Gastroesophageal sphincter (tissue), 4 donors: ENCODE data around the gene RHBDF2. TPM values are rescaled to one million over a fixed set of nuclear protein-coding genes. Genes with fewer than 3 reads are reported as not detected.

Experiments
- ATAC-seq: fragments of 150-250 bp; one replicate; pipeline ENCODE4 v1.9.1; 2016; ENCODE audit warnings: mild to moderate bottlenecking, moderate library complexity
- H3K27ac ChIP-seq, 4 donors: fragments of 200-600 bp; sonication (generic) in 3 of 4; 1 replicate in 3 of 4; 2 replicates in 1 of 4; pipeline ENCODE4 v1.5.1; 2016 to 2019
- H3K27me3 ChIP-seq: fragments of 200-600 bp; sonication (generic); one replicate; pipeline ENCODE4 v1.5.1; 2019
- H3K36me3 ChIP-seq, 2 donors: fragments of 200-600 bp; sonication (generic); one replicate each; pipeline ENCODE4 v1.5.1; 2019; ENCODE audit warnings: control low read depth in 1 of 2
- H3K4me1 ChIP-seq, 3 donors: fragments of 200-600 bp; sonication (generic); 1 replicate in 2 of 3; 2 replicates in 1 of 3; pipeline ENCODE4 v1.5.1; 2016 to 2019; ENCODE audit warnings: control low read depth in 2 of 3
- H3K4me3 ChIP-seq, 2 donors: fragments of 200-600 bp; sonication (generic); one replicate each; pipeline ENCODE4 v1.5.1; 2019; ENCODE audit warnings: mild to moderate bottlenecking in 1 of 2, moderate library complexity in 1 of 2
- H3K9me3 ChIP-seq, 3 donors: fragments of 200-600 bp; sonication (generic); one replicate each; pipeline ENCODE4 v1.5.1; 2017 to 2019; ENCODE audit warnings: control low read depth in 2 of 3
- EP300 ChIP-seq: sonication (generic); formaldehyde crosslinking; IDR thresholded peaks from one replicate; pipeline ENCODE4 v1.6.1; 2017; ENCODE audit warnings: antibody characterized with exemption, mild to moderate bottlenecking
- POLR2A ChIP-seq, 2 donors: fragments of 450-650 bp; IDR thresholded peaks; one replicate each; pipeline ENCODE4 v1.6.1; 2017; ENCODE audit warnings: antibody characterized with exemption in 2 of 2, mild to moderate bottlenecking in 2 of 2, moderate library complexity in 1 of 2
- POLR2AphosphoS5 ChIP-seq: sonication (generic); formaldehyde crosslinking; IDR thresholded peaks from one replicate; pipeline ENCODE4 v1.6.1; 2017; ENCODE audit warnings: antibody characterized with exemption
- WGBS, 2 donors: methylation state at CpG; one replicate each; pipeline ENCODE4 v1.1.5; 2018; ENCODE audit warnings: low coverage in 1 of 2; 5-methylcytosine and 5-hydroxymethylcytosine counted together
- total RNA-seq, 4 donors: library from RNA; depleted of rRNA; stranded (reverse); fragments of >200 nt; gene quantifications; one replicate each; pipeline ENCODE4 v1.1.0, GENCODE V29; 2016
- TF ChIP-seq, protein P1 (sequence below), 4 experiments: fragments of 200-600 bp in 2 of 4; fragments of 450-650 bp in 2 of 4; sonication (generic) in 1 of 4; IDR thresholded peaks; one replicate each; pipeline ENCODE4 v1.5.1; 2017 to 2019; ENCODE audit warnings: antibody characterized with exemption in 4 of 4, mild to moderate bottlenecking in 2 of 4, moderate library complexity in 2 of 4

RHBDF2 gene
- total RNA-seq, 4 donors from 2014 or later = 7.3 to 20.5 (median 8.5) TPM

DNA sequence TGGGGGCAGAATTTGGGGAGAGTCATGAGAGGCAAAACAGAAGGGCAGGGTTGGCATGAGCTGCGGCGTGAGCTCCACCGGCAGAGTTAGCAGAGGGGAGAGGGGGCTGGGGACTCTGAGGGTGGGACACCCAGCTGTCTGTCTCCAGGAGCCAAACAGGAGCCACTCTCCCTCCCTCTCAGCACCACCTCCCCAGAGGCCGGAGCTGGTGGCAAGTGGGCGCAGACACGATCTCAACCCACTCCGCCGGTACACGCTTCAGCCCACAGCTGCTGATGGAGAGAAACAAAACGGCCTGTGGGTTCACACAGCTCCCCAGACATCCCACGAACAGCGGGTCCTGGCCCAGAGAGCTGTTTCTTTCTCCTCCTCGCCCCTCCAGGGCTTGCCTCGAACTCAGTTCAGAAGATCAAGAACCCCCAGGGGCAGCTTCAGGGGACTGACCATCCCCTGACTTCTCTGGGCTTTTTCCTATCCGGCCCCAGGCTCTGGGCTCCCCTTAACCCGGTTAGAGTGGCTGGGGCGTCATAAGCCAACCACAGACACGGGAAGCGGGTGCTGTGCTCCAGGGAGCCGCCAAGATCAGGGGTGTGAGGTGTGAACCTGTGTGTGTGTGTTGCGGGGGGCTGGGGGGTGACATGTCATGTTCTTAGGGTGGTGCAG lies 7.6 kb downstream of the RHBDF2 start:
- H3K9me3 ChIP-seq = no peaks in the 10 kb centered on the region
- no peaks in the 10 kb centered on the region for H3K36me3 ChIP-seq
- TF ChIP-seq POLR2AphosphoS5 (no peak), EP300 (no peak), POLR2A (IDR thresholded peaks at IDR 0.05) (no peak)
- TF ChIP-seq, protein P1, sequence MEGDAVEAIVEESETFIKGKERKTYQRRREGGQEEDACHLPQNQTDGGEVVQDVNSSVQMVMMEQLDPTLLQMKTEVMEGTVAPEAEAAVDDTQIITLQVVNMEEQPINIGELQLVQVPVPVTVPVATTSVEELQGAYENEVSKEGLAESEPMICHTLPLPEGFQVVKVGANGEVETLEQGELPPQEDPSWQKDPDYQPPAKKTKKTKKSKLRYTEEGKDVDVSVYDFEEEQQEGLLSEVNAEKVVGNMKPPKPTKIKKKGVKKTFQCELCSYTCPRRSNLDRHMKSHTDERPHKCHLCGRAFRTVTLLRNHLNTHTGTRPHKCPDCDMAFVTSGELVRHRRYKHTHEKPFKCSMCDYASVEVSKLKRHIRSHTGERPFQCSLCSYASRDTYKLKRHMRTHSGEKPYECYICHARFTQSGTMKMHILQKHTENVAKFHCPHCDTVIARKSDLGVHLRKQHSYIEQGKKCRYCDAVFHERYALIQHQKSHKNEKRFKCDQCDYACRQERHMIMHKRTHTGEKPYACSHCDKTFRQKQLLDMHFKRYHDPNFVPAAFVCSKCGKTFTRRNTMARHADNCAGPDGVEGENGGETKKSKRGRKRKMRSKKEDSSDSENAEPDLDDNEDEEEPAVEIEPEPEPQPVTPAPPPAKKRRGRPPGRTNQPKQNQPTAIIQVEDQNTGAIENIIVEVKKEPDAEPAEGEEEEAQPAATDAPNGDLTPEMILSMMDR (IDR thresholded peaks at IDR 0.05) = no peak
- H3K27me3 ChIP-seq = no peaks in the 10 kb centered on the region
- H3K4me1 ChIP-seq = peaks cover 0 to 39% (median 16%) of the 10 kb centered on the region in 3 donors
- 50 to 52% methylated on average over 2 to 8 of the region's 21 CpGs for WGBS, 2 donors
- H3K4me3 ChIP-seq = peak overlapping the region in 1 of 2 donors; percentile 14
- ATAC-seq = no peak
- peak overlapping the region in 3 of 4 donors; percentile 60 to 77 (median 63) for H3K27ac ChIP-seq

DNA sequence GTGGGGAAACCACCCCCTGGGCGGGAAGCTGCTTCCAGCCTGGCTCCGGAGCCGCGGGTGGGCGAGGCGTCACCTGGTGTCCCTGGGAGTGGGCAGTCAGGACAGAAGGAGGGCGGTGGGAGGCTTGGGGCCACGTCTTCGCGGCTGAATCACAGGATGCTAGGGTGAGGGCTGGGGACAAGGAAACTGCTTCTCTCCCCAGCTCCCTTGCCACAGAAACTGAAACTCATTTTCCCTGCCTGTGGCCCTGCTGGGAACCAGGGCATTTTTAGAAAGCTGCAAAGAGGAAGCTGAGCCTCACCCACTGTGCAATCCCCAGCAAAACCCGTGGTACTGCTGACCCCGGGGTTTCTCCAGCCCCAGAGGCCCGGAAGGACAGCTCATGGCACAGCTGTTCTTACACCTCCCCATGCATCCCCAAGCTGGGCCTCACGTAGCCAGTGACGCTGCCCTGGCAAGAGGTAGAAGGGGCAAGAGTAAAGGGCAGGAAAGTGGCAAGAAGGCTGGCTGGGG lies 8.2 kb downstream of the RHBDF2 start:
- Histone ChIP-seq H3K4me3 (peak overlapping the region in 1 of 2 donors; percentile 14), H3K27me3 (no peaks in the 10 kb centered on the region), H3K36me3 (no peaks in the 10 kb centered on the region), H3K4me1 (peaks cover 0 to 33% (median 10%) of the 10 kb centered on the region in 3 donors), H3K9me3 (no peaks in the 10 kb centered on the region), H3K27ac (peak overlapping the region in 3 of 4 donors; percentile 60 to 77 (median 63))
- peak; percentile 32 for TF ChIP-seq POLR2AphosphoS5
- TF ChIP-seq POLR2A (IDR thresholded peaks at IDR 0.05) = peak in 1 of 2 donors; percentile 14
- TF ChIP-seq, protein P1 (IDR thresholded peaks at IDR 0.05) = no peak
- no peak for TF ChIP-seq EP300
- 67% methylated on average over 1 of the region's 15 CpGs; no CpG with 5 or more reads in 1 of the 2 donors for WGBS, 2 donors
- peak; percentile 74 for ATAC-seq

DNA sequence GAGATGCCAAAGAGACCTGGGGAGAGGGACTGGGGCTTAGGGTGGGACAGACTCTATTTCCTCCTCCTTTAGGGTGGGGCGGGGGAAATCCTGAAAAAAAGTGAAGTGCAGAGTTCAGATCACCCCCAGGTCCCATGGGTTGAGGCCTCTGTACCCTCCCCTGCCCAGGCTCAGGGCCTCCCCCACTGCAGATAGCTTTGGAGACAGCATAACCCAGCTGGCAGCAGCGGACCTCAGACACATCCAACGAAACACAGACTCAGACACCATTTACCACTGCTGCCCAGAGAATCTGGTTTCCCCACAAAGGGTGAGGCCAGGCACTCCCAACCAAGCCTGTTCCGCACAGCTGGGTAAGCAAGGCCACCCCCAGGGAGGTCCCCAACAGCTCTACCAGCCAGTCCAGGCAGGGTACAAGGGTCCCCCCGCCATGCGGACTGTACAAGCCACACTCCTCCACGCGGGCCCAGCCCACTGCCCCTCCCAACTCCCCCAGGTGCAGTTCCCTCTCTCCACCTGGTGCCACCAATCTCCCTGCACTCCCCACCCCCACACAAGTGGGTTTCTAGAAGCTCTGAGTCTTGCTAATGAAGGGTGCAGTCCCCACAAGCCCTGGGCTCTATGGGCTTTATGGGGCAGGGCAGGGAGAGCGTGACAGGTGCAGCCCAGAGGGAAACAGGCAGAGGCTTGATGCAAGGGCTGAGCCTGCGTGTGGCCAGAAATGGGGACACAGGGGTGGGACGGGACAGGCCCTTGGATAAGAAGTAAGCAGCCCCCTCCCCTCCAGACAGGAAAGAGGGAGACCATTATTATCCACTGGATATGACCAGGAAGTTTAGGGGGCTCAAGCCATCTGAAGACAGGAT lies 8.9 kb downstream of the RHBDF2 start:
- ATAC-seq = no peak
- Histone ChIP-seq H3K27ac (peak overlapping the region in 3 of 4 donors; percentile 60 to 77 (median 63)), H3K27me3 (no peaks in the 10 kb centered on the region), H3K36me3 (no peaks in the 10 kb centered on the region), H3K4me3 (peak overlapping the region in 1 of 2 donors; percentile 14), H3K4me1 (peaks cover 0 to 26% (median 3%) of the 10 kb centered on the region in 3 donors), H3K9me3 (no peaks in the 10 kb centered on the region)
- WGBS, 2 donors = 60 to 80% methylated on average over 2 of the region's 11 CpGs
- TF ChIP-seq, protein P1 (IDR thresholded peaks at IDR 0.05) = no peak
- TF ChIP-seq POLR2AphosphoS5 = no peak
- TF ChIP-seq POLR2A (IDR thresholded peaks at IDR 0.05) = peak in 1 of 2 donors; percentile 6
- TF ChIP-seq EP300 = no peak

DNA sequence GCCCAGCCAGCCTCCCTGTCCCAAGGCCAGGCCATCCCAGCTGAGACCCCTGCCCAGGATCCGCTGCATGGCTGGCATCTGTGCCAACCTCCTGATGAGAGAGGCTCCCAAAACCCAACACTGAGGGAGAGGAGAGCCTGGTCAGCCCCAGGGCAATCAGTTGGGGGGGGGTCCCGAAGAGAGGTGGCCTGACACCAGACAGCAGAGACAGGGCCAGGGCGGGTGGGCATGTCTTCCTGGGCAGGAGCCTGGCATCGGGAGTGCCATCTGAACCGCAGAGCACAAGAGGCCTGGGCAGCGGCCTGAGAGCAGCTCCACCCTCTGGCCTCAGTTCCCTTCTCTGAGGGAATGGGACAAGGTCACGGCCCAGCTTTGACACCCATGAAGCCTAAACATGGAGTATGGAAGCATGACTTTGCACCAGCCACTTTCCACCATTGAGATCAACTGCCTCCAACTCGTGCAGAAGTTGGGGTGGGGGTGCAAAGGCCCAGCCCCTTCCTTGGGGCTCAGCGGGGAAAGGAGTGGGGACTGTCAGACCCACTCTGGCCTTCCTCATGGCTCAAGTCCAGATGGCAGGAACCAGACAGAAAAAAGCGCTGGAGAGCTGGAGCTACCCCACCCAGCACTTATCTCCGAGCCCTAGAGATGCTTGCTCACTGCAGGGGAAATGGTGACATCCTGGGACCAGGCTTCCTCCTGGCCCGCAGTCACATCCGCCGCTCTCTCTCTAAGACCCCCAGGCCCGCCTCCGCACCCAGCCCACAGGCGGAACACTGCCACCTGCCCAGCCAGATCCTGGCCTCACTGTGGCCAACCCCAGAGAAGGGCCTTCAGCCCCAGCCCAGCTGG lies 9.7 kb downstream of the RHBDF2 start:
- WGBS, 2 donors = no CpG with 5 or more reads among the region's 17 CpGs
- no peak for TF ChIP-seq POLR2A (IDR thresholded peaks at IDR 0.05)
- TF ChIP-seq POLR2AphosphoS5 = no peak
- TF ChIP-seq EP300 = no peak
- TF ChIP-seq, protein P1 (IDR thresholded peaks at IDR 0.05) = no peak
- H3K36me3 ChIP-seq = no peaks in the 10 kb centered on the region
- no peaks in the 10 kb centered on the region for H3K27me3 ChIP-seq
- H3K4me1 ChIP-seq = peaks cover 0 to 24% (median 3%) of the 10 kb centered on the region in 3 donors
- no peak overlapping the region for H3K4me3 ChIP-seq
- H3K27ac ChIP-seq = peak overlapping the region in 3 of 4 donors; percentile 60 to 77 (median 63)
- no peak for ATAC-seq
- H3K9me3 ChIP-seq = no peaks in the 10 kb centered on the region
